K562 (cell line): ENCODE results near the gene MUCL3. TPM values are rescaled to one million over a fixed set of nuclear protein-coding genes. Genes with fewer than 3 reads are reported as not detected.

Experiments used
- ATAC-seq: fragments of 200-7000 bp; cut with Tn5 transposase; 3 replicates; pipeline ENCODE4 v1.9.1; 2020; ENCODE audit warnings: moderate library complexity
- BruUV-seq: library from RNA; stranded (reverse); fragments of 400-500 nt; replicated peaks from 2 replicates; lab custom pipeline; 2021; lab: Mats Ljungman, UMichigan
- CTCF ChIA-PET: fragments of 300-600 bp; formaldehyde crosslinking; extraction: SDS; loops from one replicate; lab custom pipeline; 2021; ENCODE audit warnings: low intra/inter-chr PET ratio; lab: Yijun Ruan, JAX
- POLR2A ChIA-PET: fragments of 300-600, 350-650 bp; sonication (Branson Sonifier 250); formaldehyde crosslinking; extraction: SDS; loops from one replicate; lab custom pipeline; 2021; ENCODE audit warnings: antibody characterized with exemption, inconsistent platforms; lab: Yijun Ruan, JAX
- DNase-seq, 4 experiments: peaks; one replicate each; pipeline versions ENCODE4 v3.0.0 to v3.0.0-alpha.2; 2011 to 2018; ENCODE audit warnings: low spot score in 3 of 4, mixed read lengths in 3 of 4; ENCODE audit errors: extremely low read depth in 1 of 4
- FAIRE-seq: peaks from 2 replicates; lab custom pipeline; 2011; peaks lifted over from hg19 to GRCh38; lab: Jason Lieb, UNC
- H2AFZ ChIP-seq: 2 replicates; pipeline ENCODE4 v1.6.0; 2011; ENCODE audit warnings: low read depth, low read length, control low read depth, inconsistent platforms
- H3K27ac ChIP-seq: fragments of 200-600 bp; 3 replicates; pipeline ENCODE4 v1.8.0; 2011; ENCODE audit warnings: low read depth, mild to moderate bottlenecking, control low read depth, inconsistent platforms, low read length, moderate library complexity, mixed read lengths; ENCODE audit errors: extremely low read depth
- H3K27me3 ChIP-seq, 2 experiments: fragments of 300-600 bp in 1 of 2; 2 replicates in 1 of 2; 3 replicates in 1 of 2; pipeline versions ENCODE4 v1.6.0 to v1.8.0; 2011; ENCODE audit warnings: inconsistent platforms in 2 of 2, low read length in 2 of 2, mild to moderate bottlenecking in 1 of 2, mixed read lengths in 1 of 2, moderate library complexity in 1 of 2; ENCODE audit not compliant: control insufficient read depth in 2 of 2, insufficient read depth in 2 of 2
- H3K36me3 ChIP-seq: fragments of 300-600 bp; 3 replicates; pipeline ENCODE4 v1.8.0; 2011; ENCODE audit warnings: mild to moderate bottlenecking, low read length, inconsistent platforms; ENCODE audit not compliant: control insufficient read depth, insufficient read depth
- H3K4me1 ChIP-seq, 2 experiments: fragments of 200-600 bp in 1 of 2; replicated peaks in 1 of 2; 2 replicates in 1 of 2; 3 replicates in 1 of 2; pipeline versions ENCODE4 v1.5.1 to v1.8.0; 2011; ENCODE audit warnings: inconsistent platforms in 2 of 2, low read length in 2 of 2, mild to moderate bottlenecking in 1 of 2, mixed read lengths in 1 of 2, moderate library complexity in 1 of 2; ENCODE audit not compliant: control insufficient read depth in 2 of 2, insufficient read depth in 2 of 2
- H3K4me2 ChIP-seq: 2 replicates; pipeline ENCODE4 v1.6.1; 2011; ENCODE audit warnings: low read length, control low read depth, inconsistent platforms, mixed read lengths; ENCODE audit not compliant: insufficient read depth
- H3K4me3 ChIP-seq: fragments of 200-600 bp; sonication (generic), shearing (Covaris generic); 2 replicates; pipeline ENCODE4 v1.5.1; 2016; ENCODE audit warnings: control low read depth, inconsistent platforms
- H3K79me2 ChIP-seq: fragments of 200-600 bp; 3 replicates; pipeline ENCODE4 v1.8.0; 2011; ENCODE audit warnings: low read length, inconsistent platforms; ENCODE audit not compliant: control insufficient read depth, insufficient read depth
- H3K9ac ChIP-seq, 2 experiments: 2 replicates each; pipeline versions ENCODE4 v1.6.0 to v1.6.1; 2011; ENCODE audit warnings: low read depth in 2 of 2, low read length in 2 of 2, control low read depth in 1 of 2, inconsistent platforms in 1 of 2, mild to moderate bottlenecking in 1 of 2, mixed read lengths in 1 of 2; ENCODE audit not compliant: insufficient read depth in 1 of 2
- H3K9me1 ChIP-seq: one replicate; pipeline ENCODE4 v1.6.0; 2011; ENCODE audit warnings: inconsistent platforms, mild to moderate bottlenecking, low read length, moderate library complexity; ENCODE audit not compliant: control insufficient read depth, insufficient read depth
- H3K9me3 ChIP-seq: replicated peaks from 2 replicates; pipeline ENCODE4 v1.5.1; 2011; ENCODE audit warnings: low read depth, low read length, inconsistent platforms; ENCODE audit not compliant: control insufficient read depth, insufficient read depth
- H4K20me1 ChIP-seq: replicated peaks from 2 replicates; pipeline ENCODE4 v1.6.1; 2011; ENCODE audit warnings: low read length, inconsistent platforms, mixed read lengths; ENCODE audit not compliant: control insufficient read depth, insufficient read depth
- C11orf30 ChIP-seq: fragments of 450-650 bp; IDR thresholded peaks from 2 replicates; pipeline ENCODE4 v1.6.1; 2016; ENCODE audit warnings: low read depth, mild to moderate bottlenecking
- DIDO1 ChIP-seq: fragments of 450-650 bp; IDR thresholded peaks from 2 replicates; pipeline ENCODE4 v1.6.1; 2016; ENCODE audit warnings: low read depth, missing biosample characterization, missing genetic modification characterization
- ELF1 ChIP-seq: fragments of 200-800 bp; sonication (Bioruptor generic); IDR thresholded peaks from 2 replicates; pipeline ENCODE4 v1.6.1; 2016; ENCODE audit warnings: missing genetic modification characterization, missing compliant biosample characterization
- ELK3 ChIP-seq: fragments of 450-650 bp; formaldehyde crosslinking; IDR thresholded peaks from 2 replicates; pipeline ENCODE4 v1.4.0; 2020; ENCODE audit warnings: mild to moderate bottlenecking
- NCOA1 ChIP-seq: fragments of 450-650 bp; IDR thresholded peaks from 2 replicates; pipeline ENCODE4 v1.6.1; 2016; ENCODE audit warnings: low read depth
- ZBTB17 ChIP-seq: fragments of 450-650 bp; formaldehyde crosslinking; IDR thresholded peaks from 2 replicates; pipeline ENCODE4 v1.4.0; 2020; ENCODE audit warnings: mild to moderate bottlenecking
- ZNF699 ChIP-seq: fragments of 250-450 bp; sonication (Bioruptor Pico); IDR thresholded peaks from 2 replicates; pipeline ENCODE4 v1.8.0; 2021; ENCODE audit warnings: mild to moderate bottlenecking, moderate library complexity; ENCODE audit not compliant: insufficient replicate concordance
- WGBS: fragments of 100-300 bp; shearing (Covaris generic); methylation state at CpG from one replicate; pipeline ENCODE4 v1.1.6; 2016; ENCODE audit warnings: low coverage, mixed read lengths; ENCODE audit not compliant: insufficient coverage; ENCODE audit errors: missing lambda C conversion rate; 5-methylcytosine and 5-hydroxymethylcytosine counted together
- in situ Hi-C: fragments of 300-500 bp; cut with MboI; formaldehyde crosslinking; loops from 4 replicates; pipeline ENCODE4 v1.15.0; 2018; ENCODE audit warnings: inconsistent platforms, mixed read lengths
- intact Hi-C: fragments of 100-400 bp; cut with micrococcal nuclease; formaldehyde crosslinking; loops from 2 replicates; pipeline ENCODE4 v1.14.2; 2022
- polyA plus RNA-seq, 8 experiments: library from polyadenylated mRNA; depleted of rRNA in 4 of 8; stranded (reverse) in 5 of 8; unstranded in 3 of 8; fragments of >200 nt; fragmentation: Nextera tagmentation in 2 of 8; fragmentation: Illumina TruSeq in 1 of 8; extraction: Ambion mirVana in 2 of 8; extraction: Trizol in 1 of 8; gene quantifications; 2 replicates each; pipeline versions ENCODE4 v1.2.1 to v1.2.3, GENCODE V29; 2011 to 2014; ENCODE audit warnings: inconsistent platforms in 1 of 8, missing spikeins in 1 of 8
- total RNA-seq, 7 experiments: library from RNA; depleted of rRNA in 6 of 7; stranded (reverse); fragments of >200 nt in 6 of 7; fragmentation: Illumina TruSeq in 2 of 7; extraction: Trizol in 2 of 7; gene quantifications; 2 replicates each; pipeline versions ENCODE4 v1.2.1 to v1.2.3, GENCODE V29; 2011 to 2021; ENCODE audit warnings: low replicate concordance in 1 of 7
- TF ChIP-seq, protein P1 (sequence below), 3 experiments: IDR thresholded peaks in 2 of 3; conservative IDR thresholded peaks in 1 of 3; 2 replicates each; pipeline ENCODE4 v1.5.1; 2011 to 2012; ENCODE audit warnings: low read length in 3 of 3, mild to moderate bottlenecking in 3 of 3, control low read depth in 2 of 3, improper control_type of control experiment in 1 of 3, inconsistent platforms in 1 of 3, low read depth in 1 of 3, mixed read lengths in 1 of 3, moderate library complexity in 1 of 3; ENCODE audit not compliant: insufficient read depth in 2 of 3
- TF ChIP-seq, protein P2 (sequence below): IDR thresholded peaks from 2 replicates; pipeline ENCODE4 v1.6.1; 2011; ENCODE audit warnings: borderline replicate concordance, low read depth, mild to moderate bottlenecking, moderate library complexity, low read length; ENCODE audit not compliant: insufficient read depth, poor library complexity, severe bottlenecking

MUCL3 gene
- total and polyA plus RNA-seq, 9 of the 15 experiments (the other 6 are each of a cell fraction or from before 2014, with no cell fraction given), result 0.07 TPM; not detected in 8

- TF ChIP-seq, protein P1, sequence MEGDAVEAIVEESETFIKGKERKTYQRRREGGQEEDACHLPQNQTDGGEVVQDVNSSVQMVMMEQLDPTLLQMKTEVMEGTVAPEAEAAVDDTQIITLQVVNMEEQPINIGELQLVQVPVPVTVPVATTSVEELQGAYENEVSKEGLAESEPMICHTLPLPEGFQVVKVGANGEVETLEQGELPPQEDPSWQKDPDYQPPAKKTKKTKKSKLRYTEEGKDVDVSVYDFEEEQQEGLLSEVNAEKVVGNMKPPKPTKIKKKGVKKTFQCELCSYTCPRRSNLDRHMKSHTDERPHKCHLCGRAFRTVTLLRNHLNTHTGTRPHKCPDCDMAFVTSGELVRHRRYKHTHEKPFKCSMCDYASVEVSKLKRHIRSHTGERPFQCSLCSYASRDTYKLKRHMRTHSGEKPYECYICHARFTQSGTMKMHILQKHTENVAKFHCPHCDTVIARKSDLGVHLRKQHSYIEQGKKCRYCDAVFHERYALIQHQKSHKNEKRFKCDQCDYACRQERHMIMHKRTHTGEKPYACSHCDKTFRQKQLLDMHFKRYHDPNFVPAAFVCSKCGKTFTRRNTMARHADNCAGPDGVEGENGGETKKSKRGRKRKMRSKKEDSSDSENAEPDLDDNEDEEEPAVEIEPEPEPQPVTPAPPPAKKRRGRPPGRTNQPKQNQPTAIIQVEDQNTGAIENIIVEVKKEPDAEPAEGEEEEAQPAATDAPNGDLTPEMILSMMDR (IDR thresholded peaks at IDR 0.05 in 2 of 3, conservative IDR thresholded peaks at IDR 0.05 in 1 of 3; ENCODE audit: insufficient read depth in 2 of 3, low read depth in 1 of 3, low read length in 3 of 3), result peak in 2 of 3 experiments; percentile 16 to 25; a peak in 3 of 6 replicates
- TF ChIP-seq, protein P2, sequence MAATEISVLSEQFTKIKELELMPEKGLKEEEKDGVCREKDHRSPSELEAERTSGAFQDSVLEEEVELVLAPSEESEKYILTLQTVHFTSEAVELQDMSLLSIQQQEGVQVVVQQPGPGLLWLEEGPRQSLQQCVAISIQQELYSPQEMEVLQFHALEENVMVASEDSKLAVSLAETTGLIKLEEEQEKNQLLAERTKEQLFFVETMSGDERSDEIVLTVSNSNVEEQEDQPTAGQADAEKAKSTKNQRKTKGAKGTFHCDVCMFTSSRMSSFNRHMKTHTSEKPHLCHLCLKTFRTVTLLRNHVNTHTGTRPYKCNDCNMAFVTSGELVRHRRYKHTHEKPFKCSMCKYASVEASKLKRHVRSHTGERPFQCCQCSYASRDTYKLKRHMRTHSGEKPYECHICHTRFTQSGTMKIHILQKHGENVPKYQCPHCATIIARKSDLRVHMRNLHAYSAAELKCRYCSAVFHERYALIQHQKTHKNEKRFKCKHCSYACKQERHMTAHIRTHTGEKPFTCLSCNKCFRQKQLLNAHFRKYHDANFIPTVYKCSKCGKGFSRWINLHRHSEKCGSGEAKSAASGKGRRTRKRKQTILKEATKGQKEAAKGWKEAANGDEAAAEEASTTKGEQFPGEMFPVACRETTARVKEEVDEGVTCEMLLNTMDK, result peak; percentile 61
- TF ChIP-seq DIDO1 (0 out of 2 replicates have a peak, but pooled peaks have one; percentile 14), NCOA1 (no peak)
Measured at GRCh38 chr6:30974490-30975252, 33.9 kb downstream of the MUCL3 start (continued).

- Histone ChIP-seq H3K9me1 (no peaks in the 10 kb centered on the region), H3K27me3 (peaks cover 37 to 51% of the 10 kb centered on the region in 2 experiments), H3K9ac (no peak overlapping the region), H3K9me3 (no peaks in the 10 kb centered on the region), H3K79me2 (no peaks in the 10 kb centered on the region), H3K4me3 (no peak overlapping the region), H3K36me3 (no peaks in the 10 kb centered on the region), H2AFZ (no peak overlapping the region), H4K20me1 (no peaks in the 10 kb centered on the region), H3K27ac (no peak overlapping the region), H3K4me2 (no peak overlapping the region), H3K4me1 (no peaks in the 10 kb centered on the region)
- ChIA-PET POLR2A (no interaction called here), CTCF (no interaction called here)
- FAIRE-seq (no peak), DNase-seq (no peak), ATAC-seq (no peak)
- TF ChIP-seq ZBTB17, result no peak
- no peak for TF ChIP-seq ELK3 (CRISPR knock-in tag)
- no peak for TF ChIP-seq ZNF699 (CRISPR knock-in tag)
- TF ChIP-seq C11orf30, result no peak
- no peak for TF ChIP-seq ELF1 (tag)
- BruUV-seq, result no TSS peak
- WGBS, result 0% methylated on average over 1 of the region's 1 CpG
- intact Hi-C loops (no loop called here), in situ Hi-C loops (no loop called here)
Measured at GRCh38 chr6:30979141-30979540, 38.4 kb downstream of the MUCL3 start.
